ENCODE measurements around the gene DIPK1B.

- no peak for TF ChIP-seq EZH2 (IDR thresholded peaks at IDR 0.05; ENCODE audit: low read depth, unreplicated experiment)
- TF ChIP-seq CREB1 (CRISPR knock-in tag; IDR thresholded peaks at IDR 0.05; ENCODE audit: low read depth): no peak
- TF ChIP-seq CTCF (conservative IDR thresholded peaks at IDR 0.05; ENCODE audit: low read depth in 2 of 2): no peak
- TF ChIP-seq POLR2AphosphoS5 (IDR thresholded peaks at IDR 0.05; ENCODE audit: low read depth): no peak
Observed at GRCh38 chr9:136722969-136723356, 10.6 kb downstream of the DIPK1B start.

All from GM23338 (cell line).